HEK293 (cell line): ENCODE measurements around the gene GGA3.
"Not testable (repeated sequence)": the region's sequence is repeated elsewhere in the genome, so short reads cannot be mapped to it uniquely, and the experiment has no call there.

Experiments used
- KLF16 ChIP-seq: fragments of 450-650 bp; formaldehyde crosslinking; IDR thresholded peaks from 2 replicates; pipeline ENCODE4 v1.5.1; 2017; ENCODE audit warnings: missing biosample characterization, missing genetic modification characterization
- SETDB1 ChIP-seq: IDR thresholded peaks from one replicate; pipeline ENCODE4 v1.6.1; 2017; ENCODE audit warnings: mild to moderate bottlenecking, low read length, moderate library complexity, mixed read lengths; ENCODE audit not compliant: insufficient read length
- SP2 ChIP-seq: fragments of 450-650 bp; formaldehyde crosslinking; IDR thresholded peaks from 2 replicates; pipeline ENCODE4 v1.5.1; 2016; ENCODE audit warnings: missing biosample characterization, missing genetic modification characterization
- YY1 ChIP-seq: fragments of 450-650 bp; formaldehyde crosslinking; IDR thresholded peaks from 2 replicates; pipeline ENCODE4 v1.5.1; 2018; ENCODE audit warnings: missing biosample characterization, missing genetic modification characterization
- ZEB2 ChIP-seq: fragments of 450-650 bp; formaldehyde crosslinking; IDR thresholded peaks from 2 replicates; pipeline ENCODE4 v1.5.1; 2016; ENCODE audit warnings: missing biosample characterization, missing genetic modification characterization
- ZNF24 ChIP-seq: fragments of 450-650 bp; formaldehyde crosslinking; IDR thresholded peaks from 2 replicates; pipeline ENCODE4 v1.5.1; 2016; ENCODE audit warnings: missing biosample characterization, missing genetic modification characterization
- ZNF248 ChIP-seq: fragments of 450-650 bp; formaldehyde crosslinking; IDR thresholded peaks from 2 replicates; pipeline ENCODE4 v1.5.1; 2017; ENCODE audit warnings: missing biosample characterization, missing genetic modification characterization
- ZNF610 ChIP-seq: fragments of 450-650 bp; formaldehyde crosslinking; IDR thresholded peaks from 2 replicates; pipeline ENCODE4 v1.5.1; 2016; ENCODE audit warnings: missing biosample characterization, missing genetic modification characterization, borderline replicate concordance
- ZNF785 ChIP-seq: fragments of 450-650 bp; formaldehyde crosslinking; IDR thresholded peaks from 2 replicates; pipeline ENCODE4 v1.5.1; 2016; ENCODE audit warnings: missing biosample characterization, missing genetic modification characterization
- TF ChIP-seq, protein P1 (sequence below): fragments of 450-650 bp; formaldehyde crosslinking; IDR thresholded peaks from 2 replicates; pipeline ENCODE4 v1.5.1; 2016; ENCODE audit warnings: missing biosample characterization, missing genetic modification characterization
- TF ChIP-seq, protein P2 (sequence below): fragments of 450-650 bp; IDR thresholded peaks from 2 replicates; pipeline ENCODE4 v1.5.1; 2018; ENCODE audit warnings: missing biosample characterization, mild to moderate bottlenecking, missing genetic modification characterization
- TF ChIP-seq, protein P3 (sequence below): fragments of 450-650 bp; formaldehyde crosslinking; IDR thresholded peaks from 2 replicates; pipeline ENCODE4 v1.5.1; 2016; ENCODE audit warnings: missing biosample characterization, missing genetic modification characterization
- TF ChIP-seq, protein P4 (sequence below): fragments of 450-650 bp; formaldehyde crosslinking; IDR thresholded peaks from 2 replicates; pipeline ENCODE4 v1.5.1; 2016; ENCODE audit warnings: missing biosample characterization, missing genetic modification characterization, low read depth

DNA sequence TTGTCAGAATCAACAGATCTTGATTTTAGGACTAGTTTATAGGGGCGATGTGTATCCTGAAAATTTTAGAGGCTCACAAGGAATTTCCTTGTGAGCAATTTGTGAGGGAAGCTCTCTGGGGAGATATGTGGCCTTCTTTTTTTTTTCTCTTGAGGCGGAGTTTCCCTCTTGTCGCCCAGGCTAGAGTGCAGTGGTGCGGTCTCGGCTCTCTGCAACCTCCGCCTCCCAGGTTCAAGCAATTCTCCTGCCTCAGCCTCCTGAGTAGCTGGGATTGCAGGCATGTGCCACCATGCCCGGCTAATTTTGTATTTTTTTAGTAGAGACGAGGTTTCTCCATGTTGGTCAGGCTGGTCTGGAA lies 54.4 kb downstream of the GGA3 start:
- TF ChIP-seq, protein P1, sequence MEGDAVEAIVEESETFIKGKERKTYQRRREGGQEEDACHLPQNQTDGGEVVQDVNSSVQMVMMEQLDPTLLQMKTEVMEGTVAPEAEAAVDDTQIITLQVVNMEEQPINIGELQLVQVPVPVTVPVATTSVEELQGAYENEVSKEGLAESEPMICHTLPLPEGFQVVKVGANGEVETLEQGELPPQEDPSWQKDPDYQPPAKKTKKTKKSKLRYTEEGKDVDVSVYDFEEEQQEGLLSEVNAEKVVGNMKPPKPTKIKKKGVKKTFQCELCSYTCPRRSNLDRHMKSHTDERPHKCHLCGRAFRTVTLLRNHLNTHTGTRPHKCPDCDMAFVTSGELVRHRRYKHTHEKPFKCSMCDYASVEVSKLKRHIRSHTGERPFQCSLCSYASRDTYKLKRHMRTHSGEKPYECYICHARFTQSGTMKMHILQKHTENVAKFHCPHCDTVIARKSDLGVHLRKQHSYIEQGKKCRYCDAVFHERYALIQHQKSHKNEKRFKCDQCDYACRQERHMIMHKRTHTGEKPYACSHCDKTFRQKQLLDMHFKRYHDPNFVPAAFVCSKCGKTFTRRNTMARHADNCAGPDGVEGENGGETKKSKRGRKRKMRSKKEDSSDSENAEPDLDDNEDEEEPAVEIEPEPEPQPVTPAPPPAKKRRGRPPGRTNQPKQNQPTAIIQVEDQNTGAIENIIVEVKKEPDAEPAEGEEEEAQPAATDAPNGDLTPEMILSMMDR (tag by site-specific recombination): not testable (repeated sequence)
- TF ChIP-seq KLF16 (tag by site-specific recombination); ZNF610 (tag by site-specific recombination); ZNF785 (tag by site-specific recombination); SP2 (tag by site-specific recombination); ZEB2 (tag by site-specific recombination); YY1 (tag by site-specific recombination); SETDB1; ZNF248 (tag by site-specific recombination); ZNF24 (tag by site-specific recombination): not testable (repeated sequence)
- TF ChIP-seq, protein P2, sequence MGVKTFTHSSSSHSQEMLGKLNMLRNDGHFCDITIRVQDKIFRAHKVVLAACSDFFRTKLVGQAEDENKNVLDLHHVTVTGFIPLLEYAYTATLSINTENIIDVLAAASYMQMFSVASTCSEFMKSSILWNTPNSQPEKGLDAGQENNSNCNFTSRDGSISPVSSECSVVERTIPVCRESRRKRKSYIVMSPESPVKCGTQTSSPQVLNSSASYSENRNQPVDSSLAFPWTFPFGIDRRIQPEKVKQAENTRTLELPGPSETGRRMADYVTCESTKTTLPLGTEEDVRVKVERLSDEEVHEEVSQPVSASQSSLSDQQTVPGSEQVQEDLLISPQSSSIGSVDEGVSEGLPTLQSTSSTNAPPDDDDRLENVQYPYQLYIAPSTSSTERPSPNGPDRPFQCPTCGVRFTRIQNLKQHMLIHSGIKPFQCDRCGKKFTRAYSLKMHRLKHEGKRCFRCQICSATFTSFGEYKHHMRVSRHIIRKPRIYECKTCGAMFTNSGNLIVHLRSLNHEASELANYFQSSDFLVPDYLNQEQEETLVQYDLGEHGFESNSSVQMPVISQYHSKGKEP (tag by site-specific recombination): not testable (repeated sequence)
- TF ChIP-seq, protein P3, sequence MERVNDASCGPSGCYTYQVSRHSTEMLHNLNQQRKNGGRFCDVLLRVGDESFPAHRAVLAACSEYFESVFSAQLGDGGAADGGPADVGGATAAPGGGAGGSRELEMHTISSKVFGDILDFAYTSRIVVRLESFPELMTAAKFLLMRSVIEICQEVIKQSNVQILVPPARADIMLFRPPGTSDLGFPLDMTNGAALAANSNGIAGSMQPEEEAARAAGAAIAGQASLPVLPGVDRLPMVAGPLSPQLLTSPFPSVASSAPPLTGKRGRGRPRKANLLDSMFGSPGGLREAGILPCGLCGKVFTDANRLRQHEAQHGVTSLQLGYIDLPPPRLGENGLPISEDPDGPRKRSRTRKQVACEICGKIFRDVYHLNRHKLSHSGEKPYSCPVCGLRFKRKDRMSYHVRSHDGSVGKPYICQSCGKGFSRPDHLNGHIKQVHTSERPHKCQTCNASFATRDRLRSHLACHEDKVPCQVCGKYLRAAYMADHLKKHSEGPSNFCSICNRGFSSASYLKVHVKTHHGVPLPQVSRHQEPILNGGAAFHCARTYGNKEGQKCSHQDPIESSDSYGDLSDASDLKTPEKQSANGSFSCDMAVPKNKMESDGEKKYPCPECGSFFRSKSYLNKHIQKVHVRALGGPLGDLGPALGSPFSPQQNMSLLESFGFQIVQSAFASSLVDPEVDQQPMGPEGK (tag by site-specific recombination): not testable (repeated sequence)
- TF ChIP-seq, protein P4, sequence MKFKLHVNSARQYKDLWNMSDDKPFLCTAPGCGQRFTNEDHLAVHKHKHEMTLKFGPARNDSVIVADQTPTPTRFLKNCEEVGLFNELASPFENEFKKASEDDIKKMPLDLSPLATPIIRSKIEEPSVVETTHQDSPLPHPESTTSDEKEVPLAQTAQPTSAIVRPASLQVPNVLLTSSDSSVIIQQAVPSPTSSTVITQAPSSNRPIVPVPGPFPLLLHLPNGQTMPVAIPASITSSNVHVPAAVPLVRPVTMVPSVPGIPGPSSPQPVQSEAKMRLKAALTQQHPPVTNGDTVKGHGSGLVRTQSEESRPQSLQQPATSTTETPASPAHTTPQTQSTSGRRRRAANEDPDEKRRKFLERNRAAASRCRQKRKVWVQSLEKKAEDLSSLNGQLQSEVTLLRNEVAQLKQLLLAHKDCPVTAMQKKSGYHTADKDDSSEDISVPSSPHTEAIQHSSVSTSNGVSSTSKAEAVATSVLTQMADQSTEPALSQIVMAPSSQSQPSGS (tag by site-specific recombination): not testable (repeated sequence)
